ENCODE measurements around the gene PSMG4.

The PSMG4 gene

DNA sequence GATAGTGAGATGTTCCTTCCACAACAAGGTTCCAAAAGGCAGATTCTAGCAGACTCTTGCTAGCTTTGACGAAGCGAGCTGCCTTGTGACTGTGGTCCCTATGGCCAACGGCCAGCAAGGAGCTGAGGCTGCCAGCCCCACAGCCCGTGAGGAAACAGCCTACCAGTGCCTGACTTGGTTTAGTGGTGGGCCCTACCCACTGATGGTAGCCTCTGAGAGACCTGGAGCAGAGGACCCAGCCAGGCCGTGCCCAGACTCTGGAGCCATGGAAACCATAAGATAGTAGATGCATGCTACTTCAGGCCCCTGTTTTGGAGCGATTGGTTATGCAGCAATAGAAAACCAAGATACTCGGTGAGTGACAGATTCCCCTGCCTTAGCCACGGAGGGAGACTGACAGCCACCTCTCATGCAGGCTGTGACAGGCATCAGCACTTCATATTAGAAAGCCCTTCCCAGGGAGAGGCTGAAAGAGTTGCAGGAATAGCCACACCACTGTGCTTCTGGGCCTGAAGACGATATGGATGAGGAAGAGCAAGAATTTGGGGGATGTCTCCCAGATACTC is 19.2 kb downstream of the PSMG4 start:
- DNase-seq: no peak

DNA sequence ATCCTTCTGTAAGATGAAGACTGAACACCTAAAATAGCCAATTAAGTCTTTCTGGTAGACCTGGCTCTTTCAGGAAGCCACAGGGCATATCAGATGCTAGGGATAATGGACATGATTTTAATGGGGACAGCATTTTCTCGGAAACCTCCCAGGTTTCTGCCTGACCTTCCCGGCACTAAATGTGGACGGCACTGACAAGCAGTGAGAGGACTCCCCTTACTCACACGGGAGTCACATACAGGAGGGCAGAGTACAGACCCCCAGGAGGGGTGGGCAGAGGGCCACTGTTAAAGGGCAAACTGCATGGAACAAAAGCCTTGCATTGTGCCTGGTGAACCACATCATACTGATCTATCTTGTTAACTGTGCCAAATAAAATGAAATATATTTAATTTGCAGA is 19.9 kb downstream of the PSMG4 start:
- DNase-seq: no peak

DNA sequence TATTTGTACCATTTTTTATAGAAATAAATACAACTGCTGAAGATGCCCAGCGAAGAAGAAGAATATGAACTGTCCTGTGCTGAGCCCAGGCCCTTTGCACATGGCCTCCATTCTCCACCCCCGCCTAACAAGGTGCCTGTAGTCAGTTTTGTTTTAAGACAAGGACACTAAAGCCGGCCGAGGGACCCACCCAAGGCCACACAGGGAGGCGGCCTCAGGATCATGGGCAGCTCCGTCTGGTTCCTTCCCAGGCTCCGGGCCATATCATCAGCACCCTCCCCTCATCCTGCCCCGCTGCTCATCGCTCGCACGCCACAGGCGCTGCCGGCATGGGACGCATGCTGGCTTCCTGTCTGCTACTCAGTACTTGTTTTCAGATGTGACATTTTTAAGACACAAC is 21.3 kb downstream of the PSMG4 start:
- no peak for DNase-seq

DNA sequence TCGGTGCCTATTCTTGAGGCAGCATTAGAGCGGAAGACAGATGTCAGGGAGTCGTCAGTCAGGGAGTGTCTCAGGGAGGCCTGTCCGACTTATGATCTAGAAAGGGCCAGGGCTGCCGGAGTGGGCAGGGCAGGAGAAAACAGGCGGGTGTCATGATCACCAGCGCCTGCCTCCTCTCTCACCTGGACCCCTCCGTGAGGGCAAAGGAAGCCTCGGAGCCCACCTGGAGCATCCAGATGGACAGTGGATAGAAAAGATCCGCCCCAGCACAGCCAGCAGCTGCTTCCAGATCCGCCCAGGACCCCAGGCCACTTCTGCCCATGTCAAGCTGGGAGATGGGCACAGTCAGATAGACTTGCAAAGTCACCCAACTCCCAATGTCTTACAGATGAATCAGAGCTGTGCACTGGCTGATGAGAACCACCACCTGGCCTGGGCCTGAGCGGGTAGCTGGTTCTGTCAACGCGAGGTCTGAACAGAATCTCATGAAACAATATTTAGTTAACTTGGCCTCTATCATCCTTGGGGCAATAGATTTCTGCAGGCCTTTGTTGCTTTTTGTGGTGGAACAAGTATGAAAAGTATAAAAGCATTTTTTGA is 22.2 kb downstream of the PSMG4 start:
- no peak for DNase-seq

DNA sequence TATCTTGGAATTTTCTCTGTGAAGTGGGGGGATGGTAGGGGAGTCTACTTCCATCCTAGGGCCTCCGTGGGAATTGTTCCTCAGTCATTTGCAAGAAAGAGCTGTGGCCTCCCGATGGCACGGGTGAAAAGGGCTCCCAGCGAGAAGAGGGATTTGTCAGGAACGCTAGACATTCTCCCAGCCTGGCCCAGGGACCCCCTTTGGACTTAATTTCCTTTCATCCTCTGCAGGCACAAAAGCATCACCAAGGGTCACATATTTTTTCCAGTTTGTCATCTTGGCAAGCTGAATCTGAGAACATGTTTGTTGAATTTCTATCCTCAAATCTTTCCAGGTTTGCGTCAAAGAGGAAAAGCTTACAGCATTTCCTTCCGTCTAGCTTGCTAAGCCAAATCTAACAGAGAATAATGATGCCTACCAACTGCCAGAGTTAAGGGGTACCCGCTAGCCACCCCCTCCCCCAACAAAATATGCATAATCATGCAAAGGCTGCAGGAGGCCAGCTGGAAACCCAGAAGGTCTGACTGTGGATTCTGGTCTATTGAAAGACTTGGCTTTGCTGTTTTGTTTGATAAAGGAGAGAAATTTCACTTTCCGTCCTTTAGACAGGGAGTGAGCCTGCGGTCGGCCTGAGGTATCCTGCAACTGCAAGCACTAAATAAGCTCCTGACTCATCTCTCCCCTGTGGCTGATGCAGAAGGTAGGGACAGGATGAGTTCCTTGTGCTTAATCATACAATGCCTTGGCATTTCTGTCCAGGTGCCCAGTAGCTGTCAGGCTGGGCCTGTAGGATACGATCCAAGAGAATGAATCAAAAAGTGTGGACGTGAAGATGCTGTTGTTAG is 23.1 kb downstream of the PSMG4 start:
- no peak for DNase-seq

DNA sequence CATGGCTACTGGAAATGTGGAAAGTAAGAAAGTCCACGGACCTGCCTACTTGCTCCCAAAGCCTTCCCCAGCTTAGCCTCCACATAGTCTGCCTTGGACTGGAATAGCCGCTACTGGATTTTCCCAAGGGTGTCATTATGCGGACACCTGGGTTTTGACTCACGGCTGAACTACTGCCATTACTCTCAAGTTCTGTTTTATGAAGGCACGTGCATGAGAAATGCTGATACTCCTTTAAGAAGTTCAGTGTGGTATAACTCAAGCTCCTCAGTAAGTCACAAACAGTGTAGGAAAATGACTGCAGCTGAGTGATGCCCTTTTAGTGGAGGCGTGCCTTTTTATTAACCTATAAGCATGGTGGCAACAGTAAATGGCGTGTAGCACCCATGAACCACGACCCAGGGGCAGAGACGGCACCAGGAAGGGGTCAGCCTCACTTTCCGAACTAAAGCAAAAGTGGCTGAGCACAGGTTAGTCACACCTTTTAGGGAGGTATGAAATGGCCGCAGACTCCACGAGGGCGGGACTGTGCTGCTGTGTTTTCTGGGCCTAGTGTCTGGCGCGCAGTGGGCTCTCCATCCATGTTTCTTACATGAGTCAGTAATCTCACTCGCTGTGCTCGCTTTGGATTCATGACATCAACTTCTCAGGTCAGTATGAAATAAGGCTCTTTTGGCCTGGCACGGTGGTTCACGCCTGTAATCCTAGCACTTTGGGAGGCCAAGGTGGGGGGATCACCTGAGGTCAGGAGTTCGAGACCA is 23.9 kb downstream of the PSMG4 start:
- no peak for DNase-seq

DNA sequence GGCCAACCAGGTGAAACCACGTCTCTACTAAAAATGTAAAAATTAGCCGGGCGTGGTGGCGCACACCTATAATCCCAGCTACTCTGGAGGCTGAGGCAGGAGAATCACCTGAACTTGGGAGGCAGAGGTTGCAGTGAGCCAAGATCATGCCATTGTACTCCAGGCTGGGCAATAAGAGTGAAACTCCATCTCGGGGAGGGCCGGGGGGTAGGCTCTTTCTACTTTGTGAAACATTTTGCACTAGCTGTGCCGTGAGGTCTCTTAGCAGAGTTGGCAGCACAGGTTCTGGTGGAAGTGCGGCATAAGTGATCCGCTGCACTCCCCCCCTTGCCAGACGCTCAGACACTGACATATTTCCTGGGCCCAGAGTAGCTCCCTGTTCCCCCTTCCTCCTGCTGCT is 24.5 kb downstream of the PSMG4 start:
- no peak for DNase-seq

DNA sequence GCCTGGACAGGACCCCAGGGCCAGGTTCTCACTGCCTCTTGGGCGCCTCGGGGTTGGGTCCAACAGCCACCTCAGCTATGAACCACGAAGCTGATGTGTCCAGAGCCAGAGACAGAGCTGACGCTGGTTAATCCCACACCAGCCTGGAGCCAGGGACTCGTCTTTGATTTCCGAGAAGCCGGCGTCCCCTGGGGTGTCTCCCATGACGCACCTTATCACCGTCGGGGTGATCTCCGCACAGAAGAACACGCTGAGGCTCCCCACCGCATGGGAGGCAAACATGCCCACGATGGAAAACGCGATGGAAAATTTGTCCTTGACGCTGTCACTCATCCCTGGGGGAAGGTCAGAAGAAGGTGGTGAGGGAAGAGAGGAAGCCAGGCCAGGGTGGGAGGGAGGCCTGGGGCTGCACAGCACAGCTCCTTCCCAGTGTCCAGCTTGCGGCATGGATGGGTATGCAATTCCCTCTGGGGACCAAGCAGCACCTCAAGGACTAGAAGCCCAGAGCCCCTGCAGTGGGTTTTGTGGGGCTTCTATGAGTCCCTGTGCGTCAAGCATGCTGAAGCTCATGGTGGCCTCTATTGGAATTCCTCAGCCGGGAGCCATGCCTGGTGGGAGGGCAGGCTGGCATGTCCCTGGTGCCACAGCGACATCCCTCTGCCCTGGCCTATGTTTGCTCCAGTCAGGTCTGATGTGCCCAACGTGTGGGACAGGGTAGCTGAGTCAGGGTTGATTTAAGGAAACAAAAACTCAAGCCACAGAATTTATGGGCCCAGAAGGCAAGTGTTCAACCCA is 25.1 kb downstream of the PSMG4 start:
- DNase-seq: no peak

DNA sequence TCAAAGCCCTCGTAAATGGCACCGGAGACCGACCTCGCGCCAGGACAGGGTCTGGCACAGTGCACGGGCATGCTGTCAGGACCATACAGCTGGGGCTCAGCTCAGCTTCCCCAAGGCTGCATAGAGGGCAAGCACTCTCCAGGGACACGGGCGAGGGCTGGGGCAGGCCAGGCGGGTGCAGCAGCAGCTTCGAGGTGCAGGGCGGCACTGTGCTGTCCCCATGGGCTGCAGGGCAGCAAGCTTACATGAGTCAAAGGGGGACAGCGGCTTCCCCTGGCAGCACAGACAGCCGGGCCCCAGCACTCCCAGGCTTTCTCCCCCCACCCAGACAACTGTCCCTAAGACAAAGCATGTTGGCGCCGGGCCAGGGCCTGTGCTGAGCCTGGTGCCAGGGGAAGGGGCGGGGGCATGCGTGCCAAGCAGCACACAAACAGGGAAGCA is 25.7 kb downstream of the PSMG4 start:
- no peak for DNase-seq

DNA sequence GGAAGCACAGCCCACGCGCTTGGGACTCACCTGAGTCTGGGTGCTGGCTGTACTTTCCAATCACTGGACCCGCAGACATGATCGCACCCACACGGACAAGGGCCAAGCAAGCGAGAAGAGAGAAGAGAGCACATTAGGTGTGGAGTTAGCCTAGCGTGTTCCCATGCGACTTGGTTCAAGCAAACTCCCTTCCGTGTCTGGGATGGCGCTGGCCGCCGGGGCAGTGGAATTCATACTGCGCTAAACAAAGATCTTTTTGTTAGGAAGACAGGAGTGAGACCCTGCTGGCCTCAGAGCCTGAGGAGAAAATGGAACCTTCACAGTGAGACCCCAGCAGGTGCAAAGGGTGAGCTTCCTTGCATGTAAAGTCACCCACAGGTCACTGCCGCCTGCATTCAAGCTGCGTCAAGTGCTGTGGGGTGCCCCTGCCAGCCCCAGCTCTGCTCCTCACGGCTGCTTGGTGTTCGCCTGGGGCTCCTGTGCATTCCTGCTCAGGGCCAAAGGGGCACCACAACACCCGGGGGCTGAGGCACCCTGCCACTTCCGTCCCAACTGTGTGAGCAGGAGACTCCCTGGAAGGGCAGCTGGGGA is 26.4 kb downstream of the PSMG4 start:
- no peak for DNase-seq

DNA sequence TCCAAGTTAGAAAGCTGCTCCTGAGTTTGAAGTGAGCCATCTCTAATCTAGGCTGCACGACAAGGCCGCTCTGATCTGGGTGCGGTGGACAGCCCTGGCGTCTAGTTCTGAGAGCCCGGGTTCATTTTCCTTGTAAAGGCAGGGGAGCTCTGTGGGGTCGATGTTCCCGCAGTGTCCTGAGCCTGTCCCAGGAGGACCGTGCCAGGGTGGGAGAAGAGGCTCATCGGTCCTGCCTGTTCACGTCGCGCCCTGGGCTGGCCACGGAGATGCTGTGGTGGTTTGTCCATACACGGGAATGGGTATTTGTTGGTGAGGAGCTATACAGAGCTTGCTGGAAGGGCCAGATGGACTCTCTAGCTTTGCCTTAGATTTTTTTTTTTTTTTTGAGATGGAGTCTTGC is 27.0 kb downstream of the PSMG4 start:
- DNase-seq: no peak

DNA sequence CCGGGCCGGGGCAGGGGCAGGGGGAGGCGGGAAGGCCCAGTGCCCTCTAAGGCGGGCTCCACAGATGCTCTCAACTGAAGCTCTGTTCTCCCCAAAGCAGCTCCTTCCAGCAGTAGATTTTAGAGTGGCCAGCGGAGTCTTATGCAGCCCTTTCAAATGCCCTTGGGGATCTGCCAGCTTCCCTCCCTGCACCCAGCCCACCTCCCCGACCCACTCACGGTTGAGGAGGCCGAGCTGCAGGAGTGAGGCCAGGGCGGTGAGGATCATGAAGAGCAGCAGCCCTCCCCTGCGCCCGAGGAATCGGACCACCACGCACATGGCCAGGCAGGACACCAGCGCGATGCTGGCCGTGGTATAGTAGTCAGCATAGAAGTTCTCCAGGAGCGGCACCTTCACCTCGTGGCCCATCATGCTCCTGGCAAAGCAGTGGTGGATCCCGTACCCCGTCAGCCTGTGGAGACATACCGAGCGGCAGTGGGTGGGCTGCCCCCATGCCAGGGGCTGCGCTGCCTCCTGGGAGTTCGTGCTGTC is 28.0 kb downstream of the PSMG4 start:
- DNase-seq: no peak

DNA sequence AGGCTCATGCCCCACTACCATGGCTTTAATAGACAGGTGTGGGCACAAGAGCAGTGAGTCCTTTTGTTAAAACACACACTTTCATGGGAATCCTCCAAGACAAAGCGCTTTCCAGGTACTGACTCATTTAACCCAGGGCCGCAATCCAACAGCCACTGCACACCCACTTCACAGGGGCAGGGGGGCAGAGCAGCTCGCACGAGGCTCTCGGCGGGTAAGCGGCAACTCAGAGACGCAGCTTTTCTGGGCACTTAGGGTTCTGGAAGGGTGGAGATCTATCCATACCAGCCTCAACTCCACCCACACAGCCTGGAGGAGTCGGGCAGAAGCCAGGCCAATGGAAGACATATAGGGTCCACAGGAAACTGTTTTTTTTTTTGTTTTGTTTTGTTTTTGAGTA is 28.6 kb downstream of the PSMG4 start:
- no peak for DNase-seq

DNA sequence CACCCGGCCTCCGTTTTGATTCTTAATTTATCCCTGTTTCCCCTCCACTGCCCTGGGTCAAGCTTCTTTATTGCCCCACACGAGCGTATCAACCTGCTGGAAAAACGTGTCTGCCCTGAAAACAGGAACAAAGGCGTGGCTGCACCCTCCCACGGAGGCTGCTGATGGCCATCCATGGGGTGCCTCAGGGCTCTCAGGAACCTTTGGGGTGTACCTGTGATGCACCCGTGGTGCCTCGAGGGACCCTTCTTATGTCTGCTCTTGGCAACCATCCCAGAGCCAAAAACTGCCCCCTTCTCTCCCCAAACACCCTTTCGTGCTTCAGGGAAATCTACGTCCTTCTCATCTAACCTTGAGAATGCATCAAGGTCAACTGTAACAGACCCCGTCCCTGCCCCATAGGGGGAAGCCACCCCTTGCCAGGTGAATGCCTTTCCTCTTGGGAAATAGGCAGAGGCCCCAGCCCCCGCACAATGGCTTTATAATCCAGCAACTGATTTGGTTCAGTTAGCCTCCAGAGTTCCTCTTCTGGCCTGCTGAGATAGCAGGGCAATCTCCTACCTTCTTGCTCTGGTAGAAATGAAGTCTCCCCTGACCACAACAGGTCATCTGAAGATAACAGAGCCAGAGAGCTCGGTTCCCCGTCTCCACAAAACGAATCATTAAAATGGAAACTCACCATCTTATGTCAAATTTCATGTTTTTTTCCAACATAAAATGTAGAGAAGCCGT is 29.4 kb downstream of the PSMG4 start:
- no peak for DNase-seq

DNA sequence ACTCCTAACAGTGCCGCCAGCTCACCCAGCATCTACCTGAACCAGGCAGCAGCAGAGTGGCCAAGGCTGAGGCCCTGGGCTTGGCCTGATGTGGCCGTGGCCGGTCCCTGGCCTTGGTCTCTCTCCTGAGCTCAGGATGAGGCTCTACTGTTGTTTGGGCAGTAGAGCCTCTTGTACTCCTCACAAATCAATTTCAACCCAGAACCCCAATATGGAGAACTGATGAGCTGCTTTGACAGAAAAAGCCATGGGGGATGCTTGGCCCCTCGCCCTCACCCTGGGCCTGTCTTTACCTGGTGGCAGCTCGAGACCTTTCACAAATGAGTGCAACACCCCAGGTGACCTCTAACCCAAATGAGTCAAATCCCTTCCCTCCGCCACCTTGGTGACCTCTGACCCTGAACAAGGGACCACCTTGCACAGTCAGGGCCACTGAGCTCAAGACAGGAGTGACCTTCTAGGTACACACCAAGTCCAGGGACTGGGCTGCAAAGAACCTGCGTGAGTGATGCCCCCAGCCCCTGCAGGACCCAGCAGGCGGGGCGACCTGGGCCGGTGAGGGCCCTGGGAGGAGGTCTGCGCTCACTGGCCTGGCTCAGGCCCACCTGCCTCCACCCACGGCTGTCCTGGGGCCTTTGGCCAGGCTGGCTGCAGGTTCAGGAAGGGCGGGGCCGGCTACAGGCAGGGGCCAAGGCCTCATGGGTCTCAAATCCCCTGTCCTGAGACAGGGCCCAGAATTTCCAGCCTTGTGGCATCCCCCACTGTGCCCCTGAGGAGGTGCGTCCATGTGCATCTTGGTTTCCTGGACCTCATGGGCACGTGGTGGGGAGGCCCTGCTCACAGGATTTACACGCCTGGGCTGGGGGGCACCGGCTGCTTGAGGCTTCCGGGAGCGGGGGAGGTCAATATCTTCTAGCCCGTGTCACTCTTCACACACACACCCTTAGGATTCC is 30.2 kb downstream of the PSMG4 start:
- no peak for DNase-seq

DNA sequence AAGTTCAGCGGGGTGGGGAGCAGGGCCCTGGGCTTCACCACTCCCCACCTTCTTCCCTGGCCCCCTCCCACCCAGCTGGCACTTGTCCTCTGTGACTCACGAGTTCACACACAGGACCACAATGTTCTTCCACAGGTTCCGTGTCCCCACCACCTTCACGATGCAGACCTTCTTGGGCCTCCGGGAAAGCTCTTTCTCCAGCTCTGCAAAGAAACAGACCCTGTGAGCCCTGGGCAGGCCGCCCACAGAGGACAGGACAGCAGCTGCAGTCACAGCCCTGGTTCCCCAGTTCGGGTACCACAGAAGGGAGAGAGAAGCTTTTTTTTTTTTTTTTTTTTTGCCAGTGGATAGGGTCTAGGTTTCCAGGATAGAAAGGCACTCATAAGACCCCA is 30.9 kb downstream of the PSMG4 start:
- DNase-seq: no peak

DNA sequence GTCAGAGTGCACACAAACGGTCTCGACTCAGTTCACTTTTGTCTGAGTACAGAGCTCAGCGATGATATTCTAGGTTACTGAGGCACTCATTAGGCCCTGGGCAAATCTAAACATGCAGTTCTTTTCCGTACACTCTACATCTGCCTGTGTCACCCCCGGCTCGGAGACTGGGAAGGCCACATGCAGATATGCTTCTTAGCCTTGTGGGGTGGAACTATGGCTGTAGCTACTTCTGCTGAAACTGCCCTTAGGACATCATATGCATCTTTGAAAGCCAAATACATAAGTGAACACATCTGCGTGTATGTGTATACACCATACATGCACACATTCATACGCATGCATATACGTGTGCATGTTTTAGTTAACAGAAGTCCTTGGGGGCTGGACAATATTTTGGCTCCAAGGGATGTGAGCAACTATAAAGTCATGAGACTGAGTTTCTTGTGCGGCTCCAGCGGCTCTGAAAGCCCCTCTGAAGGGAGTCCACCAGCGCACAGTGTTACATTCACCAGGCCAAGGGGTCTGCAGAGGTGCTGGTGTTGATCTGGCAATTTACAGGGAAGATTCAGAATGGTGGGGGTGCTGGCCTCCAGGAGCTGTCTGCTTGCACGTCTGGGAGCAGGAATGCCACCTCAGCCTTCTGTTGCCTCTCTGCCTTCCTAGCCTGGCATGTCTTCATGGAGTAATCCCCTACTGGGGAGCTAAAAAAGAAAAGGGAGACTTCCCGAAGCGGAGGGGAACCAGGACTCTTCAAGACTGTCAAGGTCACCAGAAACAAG is 31.6 kb downstream of the PSMG4 start:
- DNase-seq: no peak

DNA sequence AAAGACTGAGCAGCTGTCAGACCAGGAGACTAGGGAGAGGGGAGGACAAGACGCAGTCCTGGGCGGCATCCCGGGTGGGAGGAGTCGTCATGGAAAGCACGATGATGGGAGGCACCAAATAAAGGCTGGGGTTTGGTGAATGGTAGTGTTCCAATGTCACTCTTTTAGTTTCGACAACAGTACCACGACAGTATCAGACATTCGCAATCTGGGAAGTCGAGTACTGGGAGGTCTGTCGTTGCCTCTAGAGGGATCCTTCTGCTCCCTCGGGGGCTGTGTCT is 32.1 kb downstream of the PSMG4 start:
- DNase-seq: no peak

DNA sequence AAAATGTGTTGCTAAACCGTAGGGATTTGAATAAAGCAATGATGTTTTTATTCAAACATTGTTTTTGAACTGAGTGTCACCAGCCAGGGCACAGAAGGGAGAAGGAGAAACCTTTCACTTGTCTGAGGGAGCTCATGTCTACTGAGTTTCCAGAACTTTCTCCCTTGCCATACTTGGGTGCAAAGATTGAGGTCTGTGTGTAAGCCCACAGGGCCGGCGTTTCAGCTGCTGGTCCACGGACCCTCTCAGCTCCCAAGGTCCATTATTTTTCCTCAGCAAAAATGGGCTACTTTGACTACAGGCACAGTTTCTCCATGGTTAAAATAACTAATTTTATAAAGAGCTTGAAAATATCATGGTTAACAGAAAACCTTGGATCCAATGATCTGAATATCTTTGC is 32.6 kb downstream of the PSMG4 start:
- no peak for DNase-seq

DNA sequence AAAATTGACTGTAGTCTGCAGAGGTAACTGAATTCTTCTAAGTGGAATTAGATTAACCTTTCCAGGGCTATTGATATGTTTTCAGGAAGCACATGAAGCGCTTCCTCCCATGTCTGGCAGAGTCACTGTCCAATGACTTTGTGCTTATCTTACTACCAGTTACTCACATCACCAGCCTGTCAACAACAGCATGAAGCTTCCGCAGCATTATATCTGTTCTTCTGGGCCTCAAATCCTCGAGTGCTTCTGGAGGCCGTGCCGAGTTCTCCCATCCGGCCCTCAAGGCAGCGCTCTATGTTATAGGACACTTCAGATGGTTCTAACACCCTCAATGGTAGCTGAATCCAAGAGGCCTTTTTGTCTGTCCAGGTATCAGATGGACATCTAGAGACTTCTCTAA is 33.2 kb downstream of the PSMG4 start:
- DNase-seq: no peak
